Glomerular visceral epithelial cell (primary cell): ENCODE measurements around the gene EXOSC3.
"Not testable (repeated sequence)": the region's sequence is repeated elsewhere in the genome, so short reads cannot be mapped to it uniquely, and the experiment has no call there.

Experiments used
- DNase-seq: peaks from one replicate; pipeline ENCODE4 v3.0.0-alpha.2; 2016; ENCODE audit errors: extremely low spot score

The EXOSC3 gene

GRCh38 chr9:37784616-37785483, at the start of gene EXOSC3:
TSS of gene EXOSC3 (minus strand) at chr9:37785064. CDS start at chr9:37785044, 20 bp downstream.
- DNase-seq: peak; percentile 88

DNA sequence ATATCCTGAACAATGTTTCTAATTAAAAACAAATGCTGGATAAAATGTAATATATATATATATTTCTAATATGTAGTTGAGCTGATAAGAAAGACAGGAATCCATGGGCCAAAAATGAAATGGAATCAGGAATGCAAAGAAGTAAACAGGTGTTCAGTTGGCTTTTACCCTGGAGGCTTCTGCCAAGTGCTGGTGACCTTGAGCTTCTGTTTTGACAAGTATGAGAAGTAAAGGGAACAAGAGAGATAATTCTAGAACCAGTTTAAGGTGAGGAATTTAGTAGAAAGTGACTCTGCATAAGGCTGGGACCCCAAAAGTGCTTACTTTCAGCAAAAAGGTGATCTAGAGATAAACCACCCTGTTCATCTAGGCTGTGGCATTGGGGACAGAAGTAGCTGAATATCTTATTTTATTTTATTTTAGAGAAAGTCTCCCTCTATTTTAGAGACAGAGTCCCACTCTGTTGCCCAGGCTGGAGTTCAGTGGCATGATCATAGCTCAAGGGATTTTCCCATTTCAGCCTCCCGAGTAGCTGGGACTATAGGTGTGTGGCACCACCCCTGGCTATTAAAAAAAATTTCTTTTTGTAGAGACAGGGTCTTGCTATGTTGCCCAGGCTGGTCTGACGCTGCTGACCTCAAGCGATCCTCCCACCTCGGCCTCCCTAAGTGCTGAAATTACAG, 42.8 kb upstream of the EXOSC3 start:
- no peak for DNase-seq

GRCh38 chr9:37825174-37825573, 40.3 kb upstream of the EXOSC3 start:
- not testable (repeated sequence) for DNase-seq

DNA sequence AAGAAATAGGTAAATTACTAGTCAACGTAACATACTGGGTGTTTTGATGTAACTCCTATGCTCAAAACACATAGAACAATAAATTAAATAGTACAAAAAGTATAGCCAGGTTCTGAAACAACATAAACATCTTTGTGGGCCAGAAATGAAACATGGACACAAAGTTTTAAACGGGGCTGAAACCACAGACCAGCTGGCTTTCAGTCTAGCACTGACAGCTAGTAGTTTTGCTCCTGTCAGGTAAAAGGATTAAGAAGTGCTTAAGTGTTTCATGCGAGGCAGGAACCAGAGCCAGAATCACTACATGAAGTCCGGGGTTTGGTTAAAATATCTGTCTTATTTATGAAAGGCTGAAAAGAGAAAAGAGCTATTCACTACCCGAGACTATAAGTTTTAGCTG, 35.3 kb upstream of the EXOSC3 start:
- DNase-seq: no peak

DNA sequence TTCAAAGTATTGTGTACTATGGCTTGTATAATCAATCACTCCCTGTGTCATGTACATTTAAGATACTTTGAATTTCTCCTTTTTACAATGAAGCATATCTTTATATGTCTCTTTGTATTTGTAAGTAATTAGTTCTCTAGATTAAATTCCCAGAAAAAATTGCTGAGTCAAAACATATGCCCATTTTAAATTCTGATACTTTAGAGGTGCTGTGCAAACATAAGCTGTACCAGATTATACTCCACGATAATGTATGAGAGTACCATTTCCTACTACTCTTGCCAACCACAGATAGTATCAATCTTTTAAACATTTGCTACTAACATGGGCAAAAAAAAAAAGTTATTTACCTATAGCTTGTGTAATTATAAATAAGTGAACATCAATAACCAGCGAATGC, 34.0 kb upstream of the EXOSC3 start:
- no peak for DNase-seq

DNA sequence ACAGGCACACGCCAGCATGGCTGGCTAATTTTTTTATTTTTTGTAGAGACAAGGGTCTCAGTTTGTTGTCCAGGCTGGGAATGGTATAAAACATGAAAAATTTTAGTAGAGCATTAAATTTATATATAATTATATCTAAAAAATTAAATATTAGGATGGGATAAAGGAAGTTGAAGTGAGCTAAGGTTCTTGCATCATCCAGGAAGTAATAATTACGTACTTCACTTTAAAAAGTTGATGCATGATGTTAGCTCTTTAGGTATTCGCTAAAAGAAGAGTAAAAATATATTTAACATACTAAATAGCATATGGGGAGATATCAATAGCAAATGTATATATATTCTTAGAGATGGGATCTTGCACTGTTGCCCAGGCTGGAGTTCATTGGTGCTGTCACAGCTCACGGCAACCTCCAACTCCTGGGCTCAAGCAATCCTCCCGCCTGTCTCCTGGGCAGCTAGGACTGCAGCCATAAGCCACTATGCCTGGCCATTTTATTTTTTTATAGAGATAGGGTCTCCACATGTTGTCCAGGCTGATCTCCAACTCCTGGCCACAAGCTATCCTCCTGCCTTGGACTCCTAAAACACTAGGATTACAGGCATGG, 28.0 kb upstream of the EXOSC3 start:
- DNase-seq: no peak

- no peak for DNase-seq
Measured at GRCh38 chr9:37811906-37812476, 27.1 kb upstream of the EXOSC3 start.

GRCh38 chr9:37809676-37810075, 24.8 kb upstream of the EXOSC3 start:
- not testable (repeated sequence) for DNase-seq

GRCh38 chr9:37806271-37806670, 21.4 kb upstream of the EXOSC3 start:
- no peak for DNase-seq

GRCh38 chr9:37801959-37802711, 17.3 kb upstream of the EXOSC3 start:
- DNase-seq: no peak

GRCh38 chr9:37801287-37801850, 16.5 kb upstream of the EXOSC3 start:
- DNase-seq: peak; percentile 20

DNA sequence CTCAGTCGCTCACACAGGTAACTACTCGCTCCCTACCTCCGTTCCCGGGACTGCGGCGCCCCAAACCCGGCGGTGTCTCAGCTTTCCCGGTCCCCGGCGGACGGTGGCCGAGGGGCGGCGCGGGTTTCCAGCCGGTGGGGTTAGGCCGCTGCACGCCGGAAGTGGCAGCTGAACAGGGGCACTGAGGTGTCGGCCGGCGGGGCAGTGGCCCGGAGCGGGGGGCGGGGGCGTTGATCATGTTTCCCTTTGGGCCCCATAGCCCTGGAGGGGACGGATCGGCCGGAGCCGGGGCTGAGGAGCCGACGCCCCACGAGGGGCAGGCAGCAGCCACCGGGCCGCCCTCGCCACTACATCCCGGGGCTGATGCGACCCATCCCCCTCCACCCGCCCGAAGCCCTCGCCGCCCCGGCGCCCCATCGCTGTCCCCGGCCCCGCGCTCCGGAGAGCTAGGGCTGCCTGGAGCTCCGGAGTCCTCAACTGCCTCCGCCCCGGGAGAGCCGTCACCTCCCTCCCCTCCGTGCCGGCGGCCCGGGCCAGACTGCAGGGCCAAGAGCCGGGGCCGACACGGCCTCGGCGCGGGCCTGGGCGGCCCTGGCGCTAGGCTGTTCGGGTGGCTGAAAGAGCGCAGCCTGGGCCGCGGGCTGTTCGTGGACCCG, 15.9 kb upstream of the EXOSC3 start, which contains the start of gene DCAF10:
Gene DCAF10, plus strand, starts transcription at position 167 of the 656 bp plus-strand sequence. Its CDS starts 70 bp downstream, at position 237.
- DNase-seq: peak; percentile 89

GRCh38 chr9:37798677-37799076, 13.8 kb upstream of the EXOSC3 start:
- DNase-seq: no peak

DNA sequence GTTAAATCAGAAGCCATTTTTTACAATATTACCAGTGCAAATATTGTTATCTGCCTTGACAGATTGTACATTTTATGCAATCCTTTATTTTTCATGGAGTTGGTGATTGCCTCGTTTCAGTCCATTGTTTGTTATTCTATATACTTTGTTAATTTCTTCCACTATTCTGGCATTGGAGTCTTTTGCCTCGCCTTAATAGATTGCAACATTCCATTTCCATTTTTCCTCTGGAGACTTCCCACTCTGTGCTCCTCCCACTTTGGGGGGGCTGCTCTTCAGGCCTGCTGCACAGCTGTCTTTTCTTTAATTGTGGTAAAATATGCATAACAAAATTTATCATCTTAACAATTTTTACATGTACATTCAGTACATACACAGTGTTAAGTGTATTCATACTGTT, 11.4 kb upstream of the EXOSC3 start:
- no peak for DNase-seq

GRCh38 chr9:37792122-37792521, 7.3 kb upstream of the EXOSC3 start:
- DNase-seq: no peak

DNA sequence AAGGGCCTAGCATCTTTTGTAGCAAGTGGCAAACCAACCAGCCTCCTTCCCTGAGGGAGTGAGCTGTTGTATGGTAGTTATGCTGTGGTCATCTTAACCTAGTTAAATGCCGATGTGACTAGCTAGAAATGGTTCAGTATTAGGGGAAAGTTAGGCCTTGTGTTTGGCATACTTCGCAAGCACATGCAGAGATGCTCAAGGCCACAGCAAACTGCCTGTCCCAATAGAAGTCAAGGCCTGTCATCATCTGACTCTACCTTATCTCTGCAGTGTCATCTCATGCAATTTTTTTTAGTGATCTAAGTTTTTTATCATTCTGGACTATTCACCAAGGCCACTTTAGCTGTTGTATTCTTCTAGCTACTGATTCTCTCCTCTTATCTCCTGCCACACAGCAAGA, 5.2 kb upstream of the EXOSC3 start:
- DNase-seq: no peak

- no peak for DNase-seq
Measured at GRCh38 chr9:37788332-37788731, 3.5 kb upstream of the EXOSC3 start.

- no peak for DNase-seq
Measured at GRCh38 chr9:37787059-37787458, 2.2 kb upstream of the EXOSC3 start.

DNA sequence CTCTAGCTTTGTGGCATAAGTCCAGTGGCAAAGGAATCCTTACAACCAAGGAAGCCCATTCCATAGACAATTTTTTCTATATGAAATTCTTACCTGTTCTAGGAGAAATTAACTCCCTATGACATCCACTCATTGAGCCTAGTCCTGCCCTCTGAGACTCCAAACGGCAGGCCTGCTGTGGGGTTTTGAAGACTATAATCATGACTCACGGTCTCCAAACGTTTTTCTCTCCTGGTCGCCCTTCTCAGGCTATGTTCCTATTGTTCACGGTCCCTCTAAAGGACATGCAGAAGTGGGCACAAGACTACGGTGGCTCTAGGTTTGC, 611 bp downstream of the EXOSC3 start:
- DNase-seq: no peak

- DNase-seq: no peak
Measured at GRCh38 chr9:37778534-37778933, 6.3 kb downstream of the EXOSC3 start.

DNA sequence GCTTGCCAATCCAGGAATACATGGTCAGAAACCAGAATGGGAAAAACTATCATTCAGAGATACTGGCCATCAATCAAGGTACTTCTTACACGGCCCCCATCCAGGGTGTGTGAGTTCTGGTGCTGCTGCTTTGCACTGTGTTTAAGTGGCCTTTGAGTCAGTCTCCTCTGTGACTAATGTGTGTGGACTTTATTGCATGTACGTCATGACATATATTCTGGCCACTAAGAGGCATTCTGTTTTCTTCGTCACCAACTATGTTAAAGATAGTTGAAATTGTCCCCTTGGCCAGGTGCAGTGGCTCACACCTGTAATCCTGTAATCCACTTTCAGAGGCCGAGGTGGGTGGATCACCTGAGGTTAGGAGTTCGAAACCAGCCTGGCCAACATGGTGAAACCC, 8.5 kb downstream of the EXOSC3 start:
- peak; percentile 33 for DNase-seq
